Dedifferentiated amniotic fluid mesenchymal stem cell (primary cell): ENCODE measurements around the gene POMT1.

Experiments used
- DNase-seq: peaks from one replicate; pipeline ENCODE4 v3.0.0-alpha.2; 2016; ENCODE audit errors: extremely low spot score

Gene POMT1

DNA sequence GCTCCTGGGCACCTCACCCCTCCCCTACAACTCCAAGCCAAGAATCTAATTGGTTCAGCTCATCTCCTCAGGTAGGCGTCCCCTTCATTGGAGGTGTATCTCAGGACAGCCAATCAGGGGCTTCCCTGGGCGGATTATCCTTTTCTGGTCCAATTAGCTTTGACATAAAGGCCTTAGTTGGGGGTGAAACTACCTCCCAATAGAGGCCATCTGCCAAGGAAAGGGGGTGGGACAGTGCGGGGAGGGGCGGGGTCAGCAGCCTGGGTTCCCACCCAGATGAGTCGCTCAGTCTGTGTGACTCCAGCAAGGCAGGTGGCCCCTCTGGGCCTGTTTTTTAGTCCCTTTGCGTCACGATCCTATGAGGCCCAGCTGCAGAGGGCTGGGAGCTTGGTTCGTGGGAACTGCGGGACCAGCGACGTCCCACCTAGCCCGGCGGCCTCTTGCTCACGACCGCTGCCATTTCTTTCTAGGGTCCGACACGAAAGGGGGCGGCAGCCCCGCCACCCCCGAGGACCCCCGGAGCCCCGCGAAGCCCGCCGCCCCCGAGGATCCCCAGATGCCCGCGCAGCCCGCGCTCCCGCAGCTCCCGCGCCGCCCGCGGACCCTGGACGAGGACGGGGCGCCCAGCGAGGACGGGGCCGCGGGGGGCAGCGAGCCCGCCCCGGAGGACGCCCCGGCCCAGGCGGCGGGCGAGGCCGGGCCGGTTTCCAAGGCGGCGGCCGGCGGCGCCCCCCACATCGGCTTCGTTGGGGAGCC, 51.5 kb downstream of the POMT1 start:
- DNase-seq, result no peak

- no peak for DNase-seq
These were observed 52.2 kb downstream of the POMT1 start for GRCh38 chr9:131554843-131555351.

DNA sequence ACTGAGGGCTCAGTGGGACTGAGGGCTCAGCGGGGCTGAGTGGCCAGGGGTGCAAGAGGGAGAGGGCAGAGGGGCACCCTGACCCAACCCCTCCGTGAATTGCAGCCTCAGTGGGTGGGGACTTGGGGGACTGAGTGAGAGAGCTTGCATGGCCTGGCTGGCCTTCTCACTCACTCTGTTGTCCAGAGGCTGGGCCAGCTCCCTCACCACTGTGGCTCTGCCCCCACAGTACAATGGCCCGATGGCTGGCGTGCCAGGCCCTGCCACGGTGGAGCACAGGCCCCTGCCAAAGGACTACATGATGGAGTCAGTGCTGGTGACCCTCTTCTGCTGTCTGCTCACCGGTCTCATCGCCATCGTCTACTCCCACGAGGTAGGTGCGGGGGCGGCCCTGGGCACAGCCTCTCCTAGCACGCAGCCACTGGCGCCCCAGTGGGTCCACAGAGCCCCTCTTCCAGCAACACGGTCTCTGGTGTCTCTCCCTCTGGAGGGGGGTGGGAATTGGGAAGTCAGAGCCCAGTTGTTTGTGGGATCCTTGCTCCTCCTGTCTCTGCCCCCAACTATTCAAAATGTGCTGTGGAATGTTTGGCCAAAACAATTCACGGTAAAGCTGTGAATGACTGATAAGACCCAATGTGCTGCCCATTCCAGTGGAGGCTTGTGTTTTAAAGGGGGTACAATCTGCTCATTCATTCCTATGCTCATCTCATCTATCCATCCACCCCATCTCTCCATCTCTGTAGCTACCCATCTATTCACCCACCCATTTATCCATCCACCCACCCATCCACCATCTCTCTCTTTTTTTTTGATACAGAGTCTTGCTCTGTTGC, 53.3 kb downstream of the POMT1 start:
- no peak for DNase-seq

GRCh38 chr9:131557855-131558548, 55.3 kb downstream of the POMT1 start:
- DNase-seq, result no peak

- no peak for DNase-seq
These were observed 56.8 kb downstream of the POMT1 start for GRCh38 chr9:131559421-131560000.

- no peak for DNase-seq
These were observed 59.6 kb downstream of the POMT1 start for GRCh38 chr9:131562032-131562959.

DNA sequence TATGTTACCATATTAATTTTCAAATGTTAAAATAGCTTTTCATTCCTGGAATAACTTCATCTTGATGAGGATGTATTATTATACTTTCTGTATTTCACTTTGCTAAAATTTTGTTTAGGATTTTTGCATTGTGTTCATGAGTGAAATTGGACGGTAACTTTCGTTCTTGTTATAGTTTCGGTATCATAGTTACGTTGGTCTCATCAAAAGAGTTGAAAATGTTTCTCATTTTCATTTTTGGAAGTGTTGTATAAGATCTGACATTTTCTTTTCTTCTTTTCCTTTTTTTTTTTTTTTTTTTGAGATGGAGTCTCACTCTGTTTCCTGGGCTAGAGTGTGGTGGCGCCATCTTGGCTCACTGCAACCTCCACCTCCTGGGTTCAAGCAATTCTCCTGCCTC, 62.7 kb downstream of the POMT1 start:
- DNase-seq, result no peak

DNA sequence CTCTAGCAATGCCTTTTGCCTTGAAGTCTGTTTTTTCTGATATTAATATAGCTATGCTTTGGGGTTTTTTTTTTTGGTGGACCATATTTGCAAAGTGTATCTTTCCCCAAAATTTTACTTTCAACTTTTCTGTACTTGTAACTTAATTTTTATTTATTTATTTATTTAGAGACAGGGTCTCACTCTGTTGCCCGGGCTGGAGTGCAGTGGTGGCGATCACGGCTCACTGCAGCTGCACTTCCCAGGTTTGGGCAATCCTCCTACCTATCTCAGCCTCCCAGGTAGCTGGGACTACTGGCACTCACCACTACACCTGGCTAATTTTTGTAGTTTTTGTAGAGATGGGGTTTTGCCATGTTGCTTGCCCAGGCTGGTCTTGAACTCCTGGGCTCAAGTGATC, 63.4 kb downstream of the POMT1 start:
- DNase-seq, result no peak

DNA sequence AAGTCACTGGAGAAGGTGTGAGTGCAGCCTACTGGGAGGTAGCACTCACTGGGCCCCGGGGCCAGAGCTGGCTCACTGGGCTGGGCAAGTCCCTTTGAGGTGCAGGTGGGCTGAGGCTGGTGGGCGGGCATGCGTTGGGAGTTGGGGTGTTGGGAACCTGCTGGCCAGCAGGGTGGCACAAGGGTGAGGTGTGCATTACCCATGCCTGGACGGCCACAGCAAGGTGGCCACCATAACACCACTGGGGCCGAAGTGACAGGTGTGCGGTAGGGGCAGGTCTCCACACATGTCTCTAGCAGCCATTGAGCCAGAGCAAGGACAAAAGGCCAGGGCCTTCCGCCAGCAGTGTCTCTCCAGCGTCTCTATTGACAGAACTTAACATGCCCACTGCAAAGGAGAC, 65.2 kb downstream of the POMT1 start:
- no peak for DNase-seq
